K562 (cell line): ENCODE results near the gene CTSW. TPM values are rescaled to one million over a fixed set of nuclear protein-coding genes. Genes with fewer than 3 reads are reported as not detected.

Source experiments
- ATAC-seq: fragments of 200-7000 bp; cut with Tn5 transposase; 3 replicates; pipeline ENCODE4 v1.9.1; 2020; ENCODE audit warnings: moderate library complexity
- BruUV-seq: library from RNA; stranded (reverse); fragments of 400-500 nt; replicated peaks from 2 replicates; lab custom pipeline; 2021; lab: Mats Ljungman, UMichigan
- CTCF ChIA-PET: fragments of 300-600 bp; formaldehyde crosslinking; extraction: SDS; loops from one replicate; lab custom pipeline; 2021; ENCODE audit warnings: low intra/inter-chr PET ratio; lab: Yijun Ruan, JAX
- POLR2A ChIA-PET: fragments of 300-600, 350-650 bp; sonication (Branson Sonifier 250); formaldehyde crosslinking; extraction: SDS; loops from one replicate; lab custom pipeline; 2021; ENCODE audit warnings: antibody characterized with exemption, inconsistent platforms; lab: Yijun Ruan, JAX
- DNase-seq, 4 experiments: peaks; one replicate each; pipeline versions ENCODE4 v3.0.0 to v3.0.0-alpha.2; 2011 to 2018; ENCODE audit warnings: low spot score in 3 of 4, mixed read lengths in 3 of 4; ENCODE audit errors: extremely low read depth in 1 of 4
- FAIRE-seq: peaks from 2 replicates; lab custom pipeline; 2011; peaks lifted over from hg19 to GRCh38; lab: Jason Lieb, UNC
- H2AFZ ChIP-seq: 2 replicates; pipeline ENCODE4 v1.6.0; 2011; ENCODE audit warnings: low read depth, low read length, control low read depth, inconsistent platforms
- H3K27ac ChIP-seq: fragments of 200-600 bp; 3 replicates; pipeline ENCODE4 v1.8.0; 2011; ENCODE audit warnings: low read depth, mild to moderate bottlenecking, control low read depth, inconsistent platforms, low read length, moderate library complexity, mixed read lengths; ENCODE audit errors: extremely low read depth
- H3K27me3 ChIP-seq, 2 experiments: fragments of 300-600 bp in 1 of 2; 2 replicates in 1 of 2; 3 replicates in 1 of 2; pipeline versions ENCODE4 v1.6.0 to v1.8.0; 2011; ENCODE audit warnings: inconsistent platforms in 2 of 2, low read length in 2 of 2, mild to moderate bottlenecking in 1 of 2, mixed read lengths in 1 of 2, moderate library complexity in 1 of 2; ENCODE audit not compliant: control insufficient read depth in 2 of 2, insufficient read depth in 2 of 2
- H3K36me3 ChIP-seq: fragments of 300-600 bp; 3 replicates; pipeline ENCODE4 v1.8.0; 2011; ENCODE audit warnings: mild to moderate bottlenecking, low read length, inconsistent platforms; ENCODE audit not compliant: control insufficient read depth, insufficient read depth
- H3K4me1 ChIP-seq, 2 experiments: fragments of 200-600 bp in 1 of 2; replicated peaks in 1 of 2; 2 replicates in 1 of 2; 3 replicates in 1 of 2; pipeline versions ENCODE4 v1.5.1 to v1.8.0; 2011; ENCODE audit warnings: inconsistent platforms in 2 of 2, low read length in 2 of 2, mild to moderate bottlenecking in 1 of 2, mixed read lengths in 1 of 2, moderate library complexity in 1 of 2; ENCODE audit not compliant: control insufficient read depth in 2 of 2, insufficient read depth in 2 of 2
- H3K4me2 ChIP-seq: 2 replicates; pipeline ENCODE4 v1.6.1; 2011; ENCODE audit warnings: low read length, control low read depth, inconsistent platforms, mixed read lengths; ENCODE audit not compliant: insufficient read depth
- H3K4me3 ChIP-seq: fragments of 200-600 bp; sonication (generic), shearing (Covaris generic); 2 replicates; pipeline ENCODE4 v1.5.1; 2016; ENCODE audit warnings: control low read depth, inconsistent platforms
- H3K79me2 ChIP-seq: fragments of 200-600 bp; 3 replicates; pipeline ENCODE4 v1.8.0; 2011; ENCODE audit warnings: low read length, inconsistent platforms; ENCODE audit not compliant: control insufficient read depth, insufficient read depth
- H3K9ac ChIP-seq, 2 experiments: 2 replicates each; pipeline versions ENCODE4 v1.6.0 to v1.6.1; 2011; ENCODE audit warnings: low read depth in 2 of 2, low read length in 2 of 2, control low read depth in 1 of 2, inconsistent platforms in 1 of 2, mild to moderate bottlenecking in 1 of 2, mixed read lengths in 1 of 2; ENCODE audit not compliant: insufficient read depth in 1 of 2
- H3K9me1 ChIP-seq: one replicate; pipeline ENCODE4 v1.6.0; 2011; ENCODE audit warnings: inconsistent platforms, mild to moderate bottlenecking, low read length, moderate library complexity; ENCODE audit not compliant: control insufficient read depth, insufficient read depth
- H3K9me3 ChIP-seq: replicated peaks from 2 replicates; pipeline ENCODE4 v1.5.1; 2011; ENCODE audit warnings: low read depth, low read length, inconsistent platforms; ENCODE audit not compliant: control insufficient read depth, insufficient read depth
- H4K20me1 ChIP-seq: replicated peaks from 2 replicates; pipeline ENCODE4 v1.6.1; 2011; ENCODE audit warnings: low read length, inconsistent platforms, mixed read lengths; ENCODE audit not compliant: control insufficient read depth, insufficient read depth
- ARNT ChIP-seq, 2 experiments: fragments of 450-650 bp; IDR thresholded peaks; 2 replicates each; pipeline ENCODE4 v1.6.1; 2016; ENCODE audit warnings: mild to moderate bottlenecking in 1 of 2
- CBX8 ChIP-seq: fragments of 200-600 bp; sonication (generic); IDR thresholded peaks from 2 replicates; pipeline ENCODE4 v1.6.1; 2012; ENCODE audit warnings: borderline replicate concordance, mixed run types, low read depth, mild to moderate bottlenecking, moderate library complexity, mixed read lengths, low read length, control low read depth, inconsistent platforms; ENCODE audit not compliant: poor library complexity, severe bottlenecking; ENCODE audit errors: extremely low read depth
- ETV1 ChIP-seq: fragments of 450-650 bp; conservative IDR thresholded peaks from 2 replicates; pipeline ENCODE4 v1.6.1; 2016; ENCODE audit warnings: missing genetic modification characterization, control low read depth, low read depth, missing compliant biosample characterization
- FOS ChIP-seq: IDR thresholded peaks from 3 replicates; pipeline ENCODE4 v1.6.1; 2011; ENCODE audit not compliant: insufficient read length; ENCODE audit errors: extremely low read depth
- FOXJ2 ChIP-seq: fragments of 200-800 bp; sonication (Bioruptor generic); IDR thresholded peaks from 2 replicates; pipeline ENCODE4 v1.6.1; 2016; ENCODE audit warnings: missing genetic modification characterization, missing compliant biosample characterization
- KLF10 ChIP-seq: fragments of 250-450 bp; sonication (Bioruptor Pico); IDR thresholded peaks from 2 replicates; pipeline ENCODE4 v1.6.1; 2021; ENCODE audit warnings: matching md5 sums
- MTA3 ChIP-seq: fragments of 450-650 bp; formaldehyde crosslinking; IDR thresholded peaks from 2 replicates; pipeline ENCODE4 v1.6.1; 2017; ENCODE audit warnings: mild to moderate bottlenecking, borderline replicate concordance
- MXI1 ChIP-seq: IDR thresholded peaks from 2 replicates; pipeline ENCODE4 v1.6.1; 2011; ENCODE audit warnings: low read depth, mild to moderate bottlenecking, improper control_type of control experiment, low read length
- MYBL2 ChIP-seq, 2 experiments: fragments of 450-650 bp in 1 of 2; sonication (generic) in 1 of 2; formaldehyde crosslinking in 1 of 2; IDR thresholded peaks; 2 replicates each; pipeline versions ENCODE4 v1.6.1 to v1.8.1; 2017 to 2022; ENCODE audit warnings: borderline replicate concordance in 1 of 2, inconsistent platforms in 1 of 2, low read depth in 1 of 2, mild to moderate bottlenecking in 1 of 2, missing genetic modification reagents in 1 of 2, moderate library complexity in 1 of 2
- MYNN ChIP-seq, 2 experiments: sonication (generic); formaldehyde crosslinking in 1 of 2; IDR thresholded peaks; 2 replicates each; pipeline versions ENCODE4 v1.5.0 to v1.6.1; 2016 to 2020; ENCODE audit warnings: antibody characterized with exemption in 1 of 2, missing genetic modification reagents in 1 of 2
- NBN ChIP-seq: fragments of 450-650 bp; IDR thresholded peaks from 2 replicates; pipeline ENCODE4 v1.6.1; 2016; ENCODE audit warnings: low read depth, mild to moderate bottlenecking
- SIN3B ChIP-seq: fragments of 450-650 bp; IDR thresholded peaks from 2 replicates; pipeline ENCODE4 v1.6.1; 2017; ENCODE audit warnings: low read depth, mild to moderate bottlenecking, moderate library complexity
- SNIP1 ChIP-seq: fragments of 450-650 bp; IDR thresholded peaks from 2 replicates; pipeline ENCODE4 v1.7.1; 2017; ENCODE audit warnings: low read depth, mild to moderate bottlenecking
- SP2 ChIP-seq: IDR thresholded peaks from 2 replicates; pipeline ENCODE4 v1.6.1; 2011; ENCODE audit warnings: mild to moderate bottlenecking, low read depth, low read length, moderate library complexity; ENCODE audit not compliant: poor library complexity, severe bottlenecking; ENCODE audit errors: extremely low read depth
- TCF7L2 ChIP-seq: fragments of 150-350 bp; IDR thresholded peaks from 2 replicates; pipeline ENCODE4 v1.6.1; 2016; ENCODE audit warnings: low read depth, mild to moderate bottlenecking, low read length, moderate library complexity
- ZC3H11A ChIP-seq: IDR thresholded peaks from 2 replicates; pipeline ENCODE4 v1.6.1; 2012; ENCODE audit warnings: low read depth, low read length, improper control_type of control experiment
- ZNF124 ChIP-seq: sonication (generic); formaldehyde crosslinking; IDR thresholded peaks from 2 replicates; pipeline ENCODE4 v1.8.1; 2022; ENCODE audit warnings: missing genetic modification reagents
- ZNF143 ChIP-seq: sonication (generic); formaldehyde crosslinking; IDR thresholded peaks from 2 replicates; pipeline ENCODE4 v1.9.0; 2022; ENCODE audit warnings: mild to moderate bottlenecking, missing genetic modification reagents
- ZNF764 ChIP-seq: fragments of 250-450 bp; sonication (Bioruptor Pico); IDR thresholded peaks from 2 replicates; pipeline ENCODE4 v1.4.0; 2020; ENCODE audit warnings: low read depth, mild to moderate bottlenecking, moderate library complexity
- WGBS: fragments of 100-300 bp; shearing (Covaris generic); methylation state at CpG from one replicate; pipeline ENCODE4 v1.1.6; 2016; ENCODE audit warnings: low coverage, mixed read lengths; ENCODE audit not compliant: insufficient coverage; ENCODE audit errors: missing lambda C conversion rate; 5-methylcytosine and 5-hydroxymethylcytosine counted together
- in situ Hi-C: fragments of 300-500 bp; cut with MboI; formaldehyde crosslinking; loops from 4 replicates; pipeline ENCODE4 v1.15.0; 2018; ENCODE audit warnings: inconsistent platforms, mixed read lengths
- intact Hi-C: fragments of 100-400 bp; cut with micrococcal nuclease; formaldehyde crosslinking; loops from 2 replicates; pipeline ENCODE4 v1.14.2; 2022
- polyA plus RNA-seq, 8 experiments: library from polyadenylated mRNA; depleted of rRNA in 4 of 8; stranded (reverse) in 5 of 8; unstranded in 3 of 8; fragments of >200 nt; fragmentation: Nextera tagmentation in 2 of 8; fragmentation: Illumina TruSeq in 1 of 8; extraction: Ambion mirVana in 2 of 8; extraction: Trizol in 1 of 8; gene quantifications; 2 replicates each; pipeline versions ENCODE4 v1.2.1 to v1.2.3, GENCODE V29; 2011 to 2014; ENCODE audit warnings: inconsistent platforms in 1 of 8, missing spikeins in 1 of 8
- total RNA-seq, 7 experiments: library from RNA; depleted of rRNA in 6 of 7; stranded (reverse); fragments of >200 nt in 6 of 7; fragmentation: Illumina TruSeq in 2 of 7; extraction: Trizol in 2 of 7; gene quantifications; 2 replicates each; pipeline versions ENCODE4 v1.2.1 to v1.2.3, GENCODE V29; 2011 to 2021; ENCODE audit warnings: low replicate concordance in 1 of 7
- TF ChIP-seq, protein P1 (sequence below): fragments of 450-650 bp; formaldehyde crosslinking; IDR thresholded peaks from 2 replicates; pipeline ENCODE4 v1.4.0; 2022; ENCODE audit warnings: missing genetic modification characterization

Gene CTSW
- total and polyA plus RNA-seq, 9 of the 15 experiments (the other 6 are each of a cell fraction or from before 2014, with no cell fraction given), result 0.04 TPM; not detected in 8

DNA sequence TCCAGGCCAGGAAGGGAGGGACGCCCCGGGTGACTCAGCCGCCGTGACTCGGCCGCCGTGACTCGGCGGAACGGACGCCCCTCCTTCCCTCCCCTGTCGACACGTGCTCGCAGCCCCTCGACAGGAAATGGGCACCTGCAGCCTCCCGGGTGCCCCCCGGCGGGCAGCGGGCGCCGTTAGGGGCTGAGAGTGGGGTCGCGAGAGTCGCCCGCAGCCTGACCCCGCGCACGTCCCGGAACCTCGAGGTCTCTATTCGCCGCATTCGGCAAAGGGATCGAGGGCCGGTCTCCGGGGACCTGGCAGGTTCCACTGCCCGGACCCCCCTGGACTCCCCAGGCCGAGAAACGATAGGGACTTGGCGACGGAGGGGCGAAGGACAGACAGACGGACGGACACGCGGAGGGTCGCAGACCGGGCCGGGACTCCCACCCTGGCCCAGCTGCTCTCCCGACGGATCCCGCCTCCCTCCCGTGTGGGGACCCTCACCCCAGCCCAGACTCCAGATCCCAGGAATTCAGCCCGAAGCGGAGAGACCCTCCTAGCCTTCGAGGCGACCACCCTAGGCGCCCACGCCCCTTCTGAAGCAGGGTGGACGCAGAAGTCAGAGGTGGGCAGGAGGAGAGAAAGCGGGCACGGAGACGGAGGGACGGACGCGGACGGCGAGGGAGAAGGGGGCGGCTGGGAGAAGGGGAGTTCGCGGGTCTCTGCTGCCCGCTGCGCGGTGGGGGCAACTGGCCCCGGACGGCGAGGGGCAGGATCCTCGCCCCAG, 19.9 kb downstream of the CTSW start:
- peak overlapping the region; percentile 100 for H3K9ac ChIP-seq
- WGBS, result under 1% methylated on average over 54 of the region's 78 CpGs
- intact Hi-C loops, result loop anchor here (5.0 kb wide), 1 partner anchor 42 kb away; the partner anchor contains the start of gene CFL1
- peaks cover 46% of the 10 kb centered on the region for H3K36me3 ChIP-seq
- BruUV-seq, result TSS peak; percentile 57
- POLR2A ChIA-PET, result interaction anchor here (1.0 to 8.0 kb wide), 17 partner anchors 7 to 326 kb away, joined by 3 to 136 read pairs (median 7); partner anchors contain the start of genes CCDC85B, CFL1, FIBP and KAT5
- peak overlapping the region; percentile 89 for H3K4me3 ChIP-seq
- H3K9me3 ChIP-seq, result no peaks in the 10 kb centered on the region
- H3K9me1 ChIP-seq, result no peaks in the 10 kb centered on the region
- peak overlapping the region; percentile 58 for H2AFZ ChIP-seq
- no peaks in the 10 kb centered on the region for H3K27me3 ChIP-seq
- peak overlapping the region; percentile 100 for H3K27ac ChIP-seq
- in situ Hi-C loops, result no loop called here
- peaks cover 15% of the 10 kb centered on the region for H4K20me1 ChIP-seq
- H3K4me2 ChIP-seq, result peak overlapping the region; percentile 99
- peaks cover 52% of the 10 kb centered on the region for H3K79me2 ChIP-seq
- CTCF ChIA-PET, result interaction anchor here (0.6 kb wide), 1 partner anchor 123 kb away, joined by 5 read pairs; no protein-coding TSS in a partner anchor
- FAIRE-seq (no peak), ATAC-seq (peak; percentile 82), DNase-seq (peak; percentile 81 to 91 (median 86))
- peaks cover 42 to 72% of the 10 kb centered on the region in 2 experiments for H3K4me1 ChIP-seq
- TF ChIP-seq SP2 (no peak), NBN (0 out of 2 replicates have a peak, but pooled peaks have one; percentile 20), ETV1 (tag) (peak; percentile 71; the same call in 1 of the 2 replicates), KLF10 (no peak), FOXJ2 (no peak), MYBL2 (IDR thresholded peaks at IDR 0.05; ENCODE audit: low read depth) (no peak), MYBL2 (CRISPR knock-in tag; IDR thresholded peaks at IDR 0.05; ENCODE audit: borderline replicate concordance) (no peak), SIN3B (no peak), ZC3H11A (no peak), FOS (peak; percentile 14), CBX8 (no peak), ZNF764 (CRISPR knock-in tag) (no peak), ZNF124 (CRISPR knock-in tag) (peak; percentile 59; the same call in 1 of the 2 replicates), MYNN (IDR thresholded peaks at IDR 0.05) (peak; percentile 56; the same call in 1 of the 2 replicates), MYNN (CRISPR knock-in tag; IDR thresholded peaks at IDR 0.05) (no peak), MTA3 (peak; percentile 87; the same call in 1 of the 2 replicates), TCF7L2 (no peak), ARNT (IDR thresholded peaks at IDR 0.05) (no peak), ZNF143 (no peak), SNIP1 (no peak), MXI1 (peak; percentile 55; the same call in 1 of the 2 replicates)
- TF ChIP-seq, protein P1, sequence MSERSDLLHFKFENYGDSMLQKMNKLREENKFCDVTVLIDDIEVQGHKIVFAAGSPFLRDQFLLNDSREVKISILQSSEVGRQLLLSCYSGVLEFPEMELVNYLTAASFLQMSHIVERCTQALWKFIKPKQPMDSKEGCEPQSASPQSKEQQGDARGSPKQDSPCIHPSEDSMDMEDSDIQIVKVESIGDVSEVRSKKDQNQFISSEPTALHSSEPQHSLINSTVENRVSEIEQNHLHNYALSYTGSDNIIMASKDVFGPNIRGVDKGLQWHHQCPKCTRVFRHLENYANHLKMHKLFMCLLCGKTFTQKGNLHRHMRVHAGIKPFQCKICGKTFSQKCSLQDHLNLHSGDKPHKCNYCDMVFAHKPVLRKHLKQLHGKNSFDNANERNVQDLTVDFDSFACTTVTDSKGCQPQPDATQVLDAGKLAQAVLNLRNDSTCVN, result 0 out of 2 replicates have a peak, but pooled peaks have one; percentile 12
